Activated naive CD4-positive, alpha-beta T cell treated with anti-CD3 and anti-CD28 coated beads, Interleukin-2, amount 50 U/mL, for 24 hours (primary cell): Measurements from ENCODE around the gene SMPD2.
A peak's percentile ranks its signal among the peaks of the same experiment; 100 is the strongest.
"Not testable (repeated sequence)": the region's sequence is repeated elsewhere in the genome, so short reads cannot be mapped to it uniquely, and the experiment has no call there.

Source experiments
- H3K27ac Mint-ChIP-seq: one replicate; pipeline ENCODE4 v1.8.0; 2021; ENCODE audit warnings: mild to moderate bottlenecking, mixed read lengths
- H3K27me3 Mint-ChIP-seq: one replicate; pipeline ENCODE4 v1.8.0; 2021; ENCODE audit warnings: mixed read lengths
- H3K36me3 Mint-ChIP-seq: one replicate; pipeline ENCODE4 v1.8.0; 2021; ENCODE audit warnings: mixed read lengths
- H3K4me1 Mint-ChIP-seq: one replicate; pipeline ENCODE4 v1.8.0; 2021; ENCODE audit warnings: mixed read lengths
- H3K4me3 Mint-ChIP-seq: one replicate; pipeline ENCODE4 v1.8.0; 2021; ENCODE audit warnings: mild to moderate bottlenecking, mixed read lengths
- H3K9me3 Mint-ChIP-seq: one replicate; pipeline ENCODE4 v1.8.0; 2021; ENCODE audit warnings: mixed read lengths

The SMPD2 gene

GRCh38 chr6:109453594-109454495, 13.3 kb downstream of the SMPD2 start:
- Mint-ChIP-seq H3K27me3 (no peaks in the 10 kb centered on the region), H3K4me3 (peak overlapping the region; percentile 95), H3K36me3 (peaks cover 4% of the 10 kb centered on the region), H3K27ac (peak overlapping the region; percentile 65), H3K9me3 (no peaks in the 10 kb centered on the region), H3K4me1 (peaks cover 62% of the 10 kb centered on the region)

GRCh38 chr6:109454496-109455436, 14.2 kb downstream of the SMPD2 start:
- peak overlapping the region; percentile 85 for H3K27ac Mint-ChIP-seq
- H3K36me3 Mint-ChIP-seq = peaks cover 5% of the 10 kb centered on the region
- no peaks in the 10 kb centered on the region for H3K9me3 Mint-ChIP-seq
- H3K4me3 Mint-ChIP-seq = peak overlapping the region; percentile 95
- H3K4me1 Mint-ChIP-seq = peaks cover 62% of the 10 kb centered on the region
- no peaks in the 10 kb centered on the region for H3K27me3 Mint-ChIP-seq

- Mint-ChIP-seq H3K27ac (peak within 1 kb of the TSS; percentile 85), H3K36me3 (peaks cover 5% of the 10 kb centered on the region), H3K9me3 (no peaks in the 10 kb centered on the region), H3K4me3 (peak within 1 kb of the TSS; percentile 95), H3K27me3 (no peaks in the 10 kb centered on the region), H3K4me1 (peaks cover 62% of the 10 kb centered on the region)
Measured at GRCh38 chr6:109455437-109456110, 15.1 kb downstream of the SMPD2 start, which contains the start of gene MICAL1. Gene MICAL1, minus strand, starts transcription at chr6:109455772. Its CDS starts 1,576 bp downstream, at chr6:109454196.

- H3K4me3 Mint-ChIP-seq = peak overlapping the region; percentile 51
- H3K9me3 Mint-ChIP-seq = no peaks in the 10 kb centered on the region
- H3K27ac Mint-ChIP-seq = no peak overlapping the region
- H3K27me3 Mint-ChIP-seq = no peaks in the 10 kb centered on the region
- peaks cover 60% of the 10 kb centered on the region for H3K4me1 Mint-ChIP-seq
- H3K36me3 Mint-ChIP-seq = peaks cover 4% of the 10 kb centered on the region
Measured at GRCh38 chr6:109456111-109456583, 15.6 kb downstream of the SMPD2 start.

- Mint-ChIP-seq H3K36me3 (peaks cover 8% of the 10 kb centered on the region), H3K27ac (peak overlapping the region; percentile 23), H3K27me3 (no peaks in the 10 kb centered on the region), H3K9me3 (peaks cover 3% of the 10 kb centered on the region), H3K4me3 (peak overlapping the region; percentile 52), H3K4me1 (peaks cover 64% of the 10 kb centered on the region)
Measured at GRCh38 chr6:109456710-109457561, 16.4 kb downstream of the SMPD2 start.

- H3K4me3 Mint-ChIP-seq = peak overlapping the region; percentile 52
- peaks cover 14% of the 10 kb centered on the region for H3K36me3 Mint-ChIP-seq
- no peak overlapping the region for H3K27ac Mint-ChIP-seq
Measured at GRCh38 chr6:109457562-109457996, 17.1 kb downstream of the SMPD2 start.

GRCh38 chr6:109458774-109459531, 18.4 kb downstream of the SMPD2 start:
- Mint-ChIP-seq H3K27ac (peak overlapping the region; percentile 87), H3K4me1 (peaks cover 65% of the 10 kb centered on the region), H3K4me3 (peak overlapping the region; percentile 11), H3K27me3 (no peaks in the 10 kb centered on the region), H3K9me3 (peaks cover 5% of the 10 kb centered on the region), H3K36me3 (peaks cover 15% of the 10 kb centered on the region)

More at GRCh38 chr6:109457562-109457996, 17.1 kb downstream of the SMPD2 start:
- Mint-ChIP-seq H3K9me3 (peaks cover 5% of the 10 kb centered on the region), H3K4me1 (peaks cover 67% of the 10 kb centered on the region), H3K27me3 (no peaks in the 10 kb centered on the region)

GRCh38 chr6:109460161-109460829, 19.8 kb downstream of the SMPD2 start:
- Mint-ChIP-seq H3K4me3 (no peak overlapping the region), H3K27ac (peak overlapping the region; percentile 33), H3K4me1 (peaks cover 64% of the 10 kb centered on the region), H3K36me3 (peaks cover 17% of the 10 kb centered on the region), H3K9me3 (peaks cover 5% of the 10 kb centered on the region), H3K27me3 (no peaks in the 10 kb centered on the region)

- H3K27me3 Mint-ChIP-seq, H3K9me3 Mint-ChIP-seq, H3K4me3 Mint-ChIP-seq: not testable (repeated sequence)
- Mint-ChIP-seq H3K36me3 (peaks cover 21% of the 10 kb centered on the region), H3K27ac (peak overlapping the region; percentile 83), H3K4me1 (peaks cover 72% of the 10 kb centered on the region)
Measured at GRCh38 chr6:109461205-109461604, 20.7 kb downstream of the SMPD2 start.

- no peak overlapping the region for H3K4me3 Mint-ChIP-seq
- H3K4me1 Mint-ChIP-seq = peaks cover 70% of the 10 kb centered on the region
- H3K9me3 Mint-ChIP-seq = peaks cover 5% of the 10 kb centered on the region
- no peaks in the 10 kb centered on the region for H3K27me3 Mint-ChIP-seq
- H3K27ac Mint-ChIP-seq = peak overlapping the region; percentile 91
- H3K36me3 Mint-ChIP-seq = peaks cover 23% of the 10 kb centered on the region
Measured at GRCh38 chr6:109461733-109462526, 21.4 kb downstream of the SMPD2 start.

- Mint-ChIP-seq H3K27ac (peak overlapping the region; percentile 46), H3K4me3 (no peak overlapping the region), H3K27me3 (no peaks in the 10 kb centered on the region), H3K4me1 (peaks cover 67% of the 10 kb centered on the region), H3K36me3 (peaks cover 42% of the 10 kb centered on the region), H3K9me3 (peaks cover 5% of the 10 kb centered on the region)
Measured at GRCh38 chr6:109465772-109466171, 25.2 kb downstream of the SMPD2 start.

- Mint-ChIP-seq H3K4me3 (no peak overlapping the region), H3K36me3 (peaks cover 39% of the 10 kb centered on the region), H3K27ac (no peak overlapping the region), H3K27me3 (no peaks in the 10 kb centered on the region), H3K9me3 (peaks cover 5% of the 10 kb centered on the region), H3K4me1 (peaks cover 70% of the 10 kb centered on the region)
Measured at GRCh38 chr6:109466212-109466923, 25.8 kb downstream of the SMPD2 start.
